ENCODE measurements around the gene XPOT.

Gene XPOT

GRCh38 chr12:64470495-64470894 lies 66.3 kb downstream of the XPOT start:
- no peak for DNase-seq

- no peak for DNase-seq
These were observed 69.0 kb downstream of the XPOT start for GRCh38 chr12:64473176-64473575.

GRCh38 chr12:64475518-64475917 lies 71.3 kb downstream of the XPOT start:
- DNase-seq: no peak

GRCh38 chr12:64476844-64477243 lies 72.7 kb downstream of the XPOT start:
- no peak for DNase-seq

- DNase-seq: no peak
These were observed 74.5 kb downstream of the XPOT start for GRCh38 chr12:64478661-64479060.

- DNase-seq: no peak
These were observed 76.0 kb downstream of the XPOT start for GRCh38 chr12:64480148-64480547.

GRCh38 chr12:64486657-64487056 lies 82.5 kb downstream of the XPOT start:
- no peak for DNase-seq

- no peak for DNase-seq
These were observed 87.5 kb downstream of the XPOT start for GRCh38 chr12:64491718-64492117.

GRCh38 chr12:64493513-64493912 lies 89.3 kb downstream of the XPOT start:
- DNase-seq: no peak

- DNase-seq: no peak
These were observed 91.0 kb downstream of the XPOT start for GRCh38 chr12:64494998-64495729.

GRCh38 chr12:64496839-64497400 lies 92.7 kb downstream of the XPOT start:
- DNase-seq: no peak

- DNase-seq: no peak
These were observed 93.3 kb downstream of the XPOT start for GRCh38 chr12:64497484-64497883.

GRCh38 chr12:64497903-64498302 lies 93.7 kb downstream of the XPOT start:
- no peak for DNase-seq

- no peak for DNase-seq
These were observed 96.2 kb downstream of the XPOT start for GRCh38 chr12:64500394-64500793.

Measured in cortex of kidney (tissue), 1 donor.